GM12878 (cell line): ENCODE measurements around the gene PKMYT1. TPM values are rescaled to one million over a fixed set of nuclear protein-coding genes. Genes with fewer than 3 reads are reported as not detected.

Experiments used
- ATAC-seq: fragments of 200-7000 bp; cut with Tn5 transposase; 3 replicates; pipeline ENCODE4 v1.9.1; 2020; ENCODE audit warnings: mild to moderate bottlenecking, moderate library complexity
- BruUV-seq: library from RNA; stranded (reverse); fragments of 400-500 nt; replicated peaks from 2 replicates; lab custom pipeline; 2021; lab: Mats Ljungman, UMichigan
- CTCF ChIA-PET: fragments of 300-600 bp; sonication (Branson Sonifier 250); formaldehyde crosslinking; extraction: SDS; loops from one replicate; lab custom pipeline; 2021; ENCODE audit warnings: inconsistent platforms; lab: Yijun Ruan, JAX
- POLR2A ChIA-PET: fragments of 350-600 bp; formaldehyde crosslinking; extraction: SDS; loops from one replicate; lab custom pipeline; 2021; ENCODE audit warnings: inconsistent platforms; lab: Charles Lee
- RAD21 ChIA-PET: fragments of 300-600 bp; sonication (Branson Sonifier 250); formaldehyde crosslinking; loops from one replicate; lab custom pipeline; 2023; ENCODE audit warnings: antibody characterized with exemption; ENCODE audit not compliant: unreplicated experiment; lab: Charles Lee
- SMC1A ChIA-PET: fragments of 300-600 bp; sonication (Branson Sonifier 250); formaldehyde crosslinking; loops from one replicate; lab custom pipeline; 2023; ENCODE audit not compliant: unreplicated experiment, uncharacterized antibody; lab: Charles Lee
- DNase-seq: peaks from one replicate; pipeline ENCODE4 v3.0.0-alpha.2; 2011; ENCODE audit warnings: low read depth, low spot score
- FAIRE-seq: peaks from 3 replicates; lab custom pipeline; 2011; peaks lifted over from hg19 to GRCh38; lab: Jason Lieb, UNC
- H2AFZ ChIP-seq: 2 replicates; pipeline ENCODE4 v1.6.0; 2011; ENCODE audit warnings: low read depth, low read length, control low read depth; ENCODE audit not compliant: control insufficient read depth
- H3K27ac ChIP-seq: 2 replicates; pipeline ENCODE4 v1.5.1; 2011; ENCODE audit warnings: control low read depth; ENCODE audit not compliant: control insufficient read depth, insufficient read depth
- H3K27me3 ChIP-seq, 2 experiments: replicated peaks in 1 of 2; 2 replicates each; pipeline versions ENCODE4 v1.6.0 to v1.6.1; 2011; ENCODE audit warnings: low read length in 1 of 2; ENCODE audit not compliant: control insufficient read depth in 2 of 2, insufficient read depth in 2 of 2
- H3K36me3 ChIP-seq, 2 experiments: 2 replicates each; pipeline ENCODE4 v1.5.1; 2011; ENCODE audit warnings: low read length in 1 of 2; ENCODE audit not compliant: control insufficient read depth in 2 of 2, insufficient read depth in 2 of 2
- H3K4me1 ChIP-seq: 2 replicates; pipeline ENCODE4 v1.6.1; 2011; ENCODE audit warnings: mild to moderate bottlenecking, low read length, moderate library complexity, mixed read lengths; ENCODE audit not compliant: control insufficient read depth, insufficient read depth
- H3K4me2 ChIP-seq: 2 replicates; pipeline ENCODE4 v1.6.0; 2011; ENCODE audit warnings: control low read depth; ENCODE audit not compliant: control insufficient read depth, insufficient read depth
- H3K4me3 ChIP-seq: fragments of 200-600 bp; sonication (generic); 2 replicates; pipeline ENCODE4 v1.5.1; 2016
- H3K79me2 ChIP-seq: 2 replicates; pipeline ENCODE4 v1.6.0; 2011; ENCODE audit warnings: low read length; ENCODE audit not compliant: control insufficient read depth, insufficient read depth
- H3K9ac ChIP-seq: 2 replicates; pipeline ENCODE4 v1.8.0; 2011; ENCODE audit warnings: low read length, control low read depth, mixed read lengths; ENCODE audit not compliant: control insufficient read depth, insufficient read depth
- H3K9me3 ChIP-seq: replicated peaks from 3 replicates; pipeline ENCODE4 v1.5.1; 2011; ENCODE audit warnings: mild to moderate bottlenecking, low read length; ENCODE audit not compliant: control insufficient read depth, insufficient read depth
- H4K20me1 ChIP-seq: 2 replicates; pipeline ENCODE4 v1.6.0; 2011; ENCODE audit not compliant: control insufficient read depth, insufficient read depth
- FOXK2 ChIP-seq: fragments of 450-650 bp; IDR thresholded peaks from 2 replicates; pipeline ENCODE4 v1.6.1; 2017; ENCODE audit warnings: mild to moderate bottlenecking, moderate library complexity
- MTA2 ChIP-seq: fragments of 450-650 bp; IDR thresholded peaks from 2 replicates; pipeline ENCODE4 v1.6.1; 2016; ENCODE audit warnings: low read depth, mild to moderate bottlenecking, moderate library complexity
- PML ChIP-seq: IDR thresholded peaks from 2 replicates; pipeline ENCODE4 v1.6.1; 2012; ENCODE audit warnings: low read length, inconsistent platforms
- POLR2A ChIP-seq: IDR thresholded peaks from 2 replicates; pipeline ENCODE4 v1.6.1; 2011; ENCODE audit warnings: low read depth, mild to moderate bottlenecking, low read length
- SMAD5 ChIP-seq: IDR thresholded peaks from 2 replicates; pipeline ENCODE4 v1.6.1; 2016; ENCODE audit warnings: antibody characterized with exemption, low read depth
- WGBS: methylation state at CpG from one replicate; pipeline ENCODE4 v1.1.6; 2016; ENCODE audit warnings: low lambda C conversion rate; ENCODE audit not compliant: insufficient replicate concordance, insufficient coverage; ENCODE audit errors: missing lambda C conversion rate; 5-methylcytosine and 5-hydroxymethylcytosine counted together
- in situ Hi-C: fragments of 300-500 bp; cut with MboI; formaldehyde crosslinking; loops from 9 replicates; pipeline ENCODE4 v1.14.3; 2018; ENCODE audit warnings: mixed read lengths
- intact Hi-C: fragments of 100-400 bp; cut with micrococcal nuclease; formaldehyde crosslinking; loops from one replicate; pipeline ENCODE4 v1.14.2; 2022; ENCODE audit not compliant: unreplicated experiment
- polyA plus RNA-seq, 11 experiments: library from polyadenylated mRNA; depleted of rRNA in 4 of 11; unstranded in 6 of 11; stranded (reverse) in 5 of 11; fragments of >200 nt; fragmentation: Nextera tagmentation in 4 of 11; fragmentation: Illumina TruSeq in 1 of 11; extraction: Ambion mirVana in 4 of 11; extraction: Trizol in 1 of 11; gene quantifications; 1 replicate in 1 of 11; 2 replicates in 10 of 11; pipeline versions ENCODE4 v1.2.1 to v1.2.3, GENCODE V29; 2011 to 2016; ENCODE audit warnings: inconsistent platforms in 2 of 11, missing spikeins in 2 of 11, low read depth in 1 of 11
- total RNA-seq, 4 experiments: library from RNA; depleted of rRNA in 3 of 4; stranded (reverse); fragments of >200 nt in 3 of 4; fragmentation: Illumina TruSeq in 1 of 4; extraction: Trizol in 1 of 4; gene quantifications; 2 replicates each; pipeline versions ENCODE4 v1.2.1 to v1.2.3, GENCODE V29; 2013 to 2021
- TF ChIP-seq, protein P1 (sequence below): fragments of 450-650 bp; IDR thresholded peaks from 2 replicates; pipeline ENCODE4 v1.6.1; 2016; ENCODE audit warnings: mild to moderate bottlenecking

Gene PKMYT1
- total and polyA plus RNA-seq, 10 of the 15 experiments (the other 5 are each of a cell fraction or from before 2014, with no cell fraction given): 4.6 to 101 (median 29.9) TPM

DNA sequence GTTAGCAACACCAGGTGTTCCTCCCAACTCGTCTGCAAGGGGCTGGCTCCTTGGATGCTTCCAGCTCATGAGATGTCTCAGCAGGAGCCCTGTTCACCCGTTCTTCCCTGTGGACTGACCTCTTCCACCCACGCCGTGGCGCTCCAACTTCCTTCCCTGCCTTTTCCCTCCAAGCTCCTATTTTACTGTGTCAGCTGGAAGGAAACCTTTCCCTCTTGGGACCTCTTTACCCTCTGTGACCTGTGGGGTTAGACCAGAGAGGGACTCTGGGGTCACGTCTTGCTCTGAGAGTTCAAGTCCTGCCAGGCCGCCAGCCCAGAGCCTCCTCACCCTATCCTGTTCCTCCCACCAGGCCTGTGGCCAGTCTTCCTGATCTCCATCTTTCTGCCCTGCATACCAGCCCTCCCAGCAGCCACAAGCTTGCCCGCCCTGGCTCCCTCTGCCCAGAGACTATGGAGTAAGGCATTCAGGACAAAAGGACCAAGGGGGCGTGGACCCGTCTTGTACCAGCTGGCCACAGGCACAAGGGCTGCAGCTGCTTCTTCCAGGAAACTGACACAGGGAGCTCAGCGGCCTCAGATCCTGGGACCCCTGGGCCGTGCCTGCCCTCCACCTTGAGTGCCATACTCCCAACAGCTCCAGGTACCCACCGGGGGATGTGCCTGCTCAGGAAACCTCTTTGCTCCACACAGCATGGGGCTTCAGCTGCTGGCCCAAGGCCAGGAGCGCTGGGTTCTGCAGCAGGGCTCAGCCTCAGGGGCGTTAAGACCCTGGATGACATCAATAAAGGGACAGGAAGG is 8.1 kb downstream of the PKMYT1 start (continued):
- TF ChIP-seq MTA2 (no peak), SMAD5 (no peak; the same call in 1 of the 2 replicates)
- TF ChIP-seq, protein P1, sequence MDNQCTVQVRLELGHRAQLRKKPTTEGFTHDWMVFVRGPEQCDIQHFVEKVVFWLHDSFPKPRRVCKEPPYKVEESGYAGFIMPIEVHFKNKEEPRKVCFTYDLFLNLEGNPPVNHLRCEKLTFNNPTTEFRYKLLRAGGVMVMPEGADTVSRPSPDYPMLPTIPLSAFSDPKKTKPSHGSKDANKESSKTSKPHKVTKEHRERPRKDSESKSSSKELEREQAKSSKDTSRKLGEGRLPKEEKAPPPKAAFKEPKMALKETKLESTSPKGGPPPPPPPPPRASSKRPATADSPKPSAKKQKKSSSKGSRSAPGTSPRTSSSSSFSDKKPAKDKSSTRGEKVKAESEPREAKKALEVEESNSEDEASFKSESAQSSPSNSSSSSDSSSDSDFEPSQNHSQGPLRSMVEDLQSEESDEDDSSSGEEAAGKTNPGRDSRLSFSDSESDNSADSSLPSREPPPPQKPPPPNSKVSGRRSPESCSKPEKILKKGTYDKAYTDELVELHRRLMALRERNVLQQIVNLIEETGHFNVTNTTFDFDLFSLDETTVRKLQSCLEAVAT: no peak
- TF ChIP-seq, all 136 proteins: peak for 0

DNA sequence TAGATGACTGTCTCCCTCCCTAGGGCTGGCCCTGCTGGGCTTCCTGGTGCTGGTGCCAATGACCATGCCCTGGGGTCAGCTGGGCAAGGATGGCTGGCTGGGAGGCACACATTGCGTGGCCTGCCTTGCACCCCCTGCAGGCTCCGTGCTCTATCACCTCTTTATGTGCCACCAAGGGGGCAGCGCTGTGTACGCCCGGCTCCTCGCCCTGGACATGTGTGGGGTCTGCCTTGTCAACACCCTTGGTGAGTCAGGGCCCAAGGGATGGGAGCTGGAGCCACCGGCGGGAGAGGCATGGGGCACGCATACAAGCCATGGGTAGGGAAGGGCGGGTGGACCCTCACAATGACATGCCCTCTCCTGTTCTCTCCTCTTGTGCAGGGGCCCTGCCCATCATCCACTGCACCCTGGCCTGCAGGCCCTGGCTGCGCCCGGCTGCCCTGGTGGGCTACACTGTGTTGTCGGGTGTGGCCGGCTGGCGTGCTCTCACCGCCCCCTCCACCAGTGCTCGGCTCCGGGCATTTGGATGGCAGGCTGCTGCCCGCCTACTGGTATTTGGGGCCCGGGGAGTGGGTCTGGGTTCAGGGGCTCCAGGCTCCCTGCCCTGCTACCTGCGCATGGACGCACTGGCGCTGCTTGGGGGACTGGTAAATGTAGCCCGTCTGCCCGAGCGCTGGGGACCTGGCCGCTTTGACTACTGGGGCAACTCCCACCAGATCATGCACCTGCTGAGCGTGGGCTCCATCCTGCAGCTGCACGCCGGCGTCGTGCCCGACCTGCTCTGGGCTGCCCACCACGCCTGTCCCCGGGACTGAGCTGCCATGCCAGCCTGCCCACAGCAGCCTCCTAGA is 8.9 kb downstream of the PKMYT1 start:
- POLR2A ChIA-PET: interaction anchor here (1.5 kb wide), 1 partner anchor 9 kb away, joined by 4 read pairs; the partner anchor contains the start of gene PKMYT1

More for the DNA sequence above, 8.9 kb downstream of the PKMYT1 start:
- FAIRE-seq (no peak), DNase-seq (no peak), ATAC-seq (no peak)
- intact Hi-C loops (no loop called here), in situ Hi-C loops (no loop called here)
- peaks cover 4 to 20% of the 10 kb centered on the region in 2 experiments; a peak in 3 of 4 replicates for H3K36me3 ChIP-seq
- BruUV-seq: no TSS peak
- H3K27ac ChIP-seq: no peak overlapping the region
- H3K4me3 ChIP-seq: peak overlapping the region; percentile 91; the same call in 1 of the 2 replicates
- H3K27me3 ChIP-seq: no peaks in the 10 kb centered on the region
- 78% methylated on average over 35 of the region's 35 CpGs for whole genome bisulfite sequencing
- H2AFZ ChIP-seq: no peak overlapping the region
- TF ChIP-seq PML (peak; percentile 14; the same call in 1 of the 2 replicates), POLR2A (peak; percentile 54), FOXK2 (no peak)
- peak overlapping the region; percentile 84 for H3K4me2 ChIP-seq
- H3K79me2 ChIP-seq: peaks cover 16% of the 10 kb centered on the region
- CTCF ChIA-PET: interaction anchor here (1.0 to 1.7 kb wide), 3 partner anchors 9 to 51 kb away, joined by 3 to 4 read pairs (median 4); partner anchors contain the start of gene PKMYT1
- RAD21 ChIA-PET: no interaction called here
- no peaks in the 10 kb centered on the region for H4K20me1 ChIP-seq
- peaks cover 13% of the 10 kb centered on the region for H3K4me1 ChIP-seq
- H3K9ac ChIP-seq: no peak overlapping the region
- no peaks in the 10 kb centered on the region for H3K9me3 ChIP-seq
- SMC1A ChIA-PET: no interaction called here
